ENCODE data around the gene SDF2L1.
A peak's percentile ranks its signal among the peaks of the same experiment; 100 is the strongest.
"Not testable (repeated sequence)": the region's sequence is repeated elsewhere in the genome, so short reads cannot be mapped to it uniquely, and the experiment has no call there.

SDF2L1 gene, protein sequence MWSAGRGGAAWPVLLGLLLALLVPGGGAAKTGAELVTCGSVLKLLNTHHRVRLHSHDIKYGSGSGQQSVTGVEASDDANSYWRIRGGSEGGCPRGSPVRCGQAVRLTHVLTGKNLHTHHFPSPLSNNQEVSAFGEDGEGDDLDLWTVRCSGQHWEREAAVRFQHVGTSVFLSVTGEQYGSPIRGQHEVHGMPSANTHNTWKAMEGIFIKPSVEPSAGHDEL

DNA sequence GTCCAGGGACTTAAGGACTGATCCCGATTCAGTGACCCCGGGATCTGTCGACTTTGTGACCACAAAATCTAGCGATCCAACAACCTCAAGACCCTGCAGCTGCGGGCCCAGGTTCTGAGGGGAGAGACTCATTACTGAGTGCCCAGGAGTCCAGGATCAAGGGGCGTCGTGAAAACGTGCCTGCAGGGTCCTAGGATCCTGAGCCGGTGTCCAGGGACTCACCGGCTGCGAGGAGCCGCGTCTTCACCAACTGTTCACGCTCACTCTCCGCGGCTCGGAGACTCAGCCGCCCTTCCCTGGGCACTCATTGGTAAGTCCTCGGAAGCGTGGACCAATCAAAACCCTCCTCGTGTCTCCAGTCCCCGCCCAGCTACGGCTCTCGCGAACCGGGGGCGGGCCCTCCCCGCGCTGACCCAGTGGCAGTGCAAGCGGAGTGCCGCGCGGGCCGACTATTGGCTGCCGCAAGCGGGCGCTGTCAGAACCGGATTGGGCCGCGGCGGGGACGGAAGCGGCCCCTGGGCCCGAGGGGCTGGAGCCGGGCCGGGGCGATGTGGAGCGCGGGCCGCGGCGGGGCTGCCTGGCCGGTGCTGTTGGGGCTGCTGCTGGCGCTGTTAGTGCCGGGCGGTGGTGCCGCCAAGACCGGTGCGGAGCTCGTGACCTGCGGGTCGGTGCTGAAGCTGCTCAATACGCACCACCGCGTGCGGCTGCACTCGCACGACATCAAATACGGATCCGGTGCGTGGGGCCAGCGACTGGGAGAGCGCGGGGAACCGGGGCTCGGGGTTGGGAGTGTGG is at the start of gene SDF2L1:
TSS of gene SDF2L1 (plus strand) at position 514 of the 795 bp plus-strand sequence. CDS start at position 549, 35 bp downstream.
- peak; percentile 97 for DNase-seq

DNA sequence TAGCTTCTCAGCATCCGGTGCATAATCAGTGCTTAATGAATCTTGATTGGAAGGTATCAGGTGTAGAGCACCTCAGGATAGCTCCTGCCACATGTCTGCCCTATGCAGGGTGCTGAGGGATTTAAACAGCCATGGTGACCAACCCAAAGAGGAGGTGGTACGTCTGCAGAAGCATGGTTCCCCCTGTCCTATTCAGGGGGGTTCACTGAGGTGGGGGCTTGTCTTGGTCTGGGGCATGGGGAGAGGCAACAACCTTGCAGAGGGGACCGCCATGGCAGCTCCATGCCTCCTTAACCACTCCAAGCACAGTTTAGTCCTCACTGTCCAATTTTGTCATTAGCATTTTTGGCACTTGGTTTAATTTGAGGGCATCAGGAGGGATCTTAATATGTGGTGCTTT is 49.7 kb upstream of the SDF2L1 start:
- DNase-seq = no peak

DNA sequence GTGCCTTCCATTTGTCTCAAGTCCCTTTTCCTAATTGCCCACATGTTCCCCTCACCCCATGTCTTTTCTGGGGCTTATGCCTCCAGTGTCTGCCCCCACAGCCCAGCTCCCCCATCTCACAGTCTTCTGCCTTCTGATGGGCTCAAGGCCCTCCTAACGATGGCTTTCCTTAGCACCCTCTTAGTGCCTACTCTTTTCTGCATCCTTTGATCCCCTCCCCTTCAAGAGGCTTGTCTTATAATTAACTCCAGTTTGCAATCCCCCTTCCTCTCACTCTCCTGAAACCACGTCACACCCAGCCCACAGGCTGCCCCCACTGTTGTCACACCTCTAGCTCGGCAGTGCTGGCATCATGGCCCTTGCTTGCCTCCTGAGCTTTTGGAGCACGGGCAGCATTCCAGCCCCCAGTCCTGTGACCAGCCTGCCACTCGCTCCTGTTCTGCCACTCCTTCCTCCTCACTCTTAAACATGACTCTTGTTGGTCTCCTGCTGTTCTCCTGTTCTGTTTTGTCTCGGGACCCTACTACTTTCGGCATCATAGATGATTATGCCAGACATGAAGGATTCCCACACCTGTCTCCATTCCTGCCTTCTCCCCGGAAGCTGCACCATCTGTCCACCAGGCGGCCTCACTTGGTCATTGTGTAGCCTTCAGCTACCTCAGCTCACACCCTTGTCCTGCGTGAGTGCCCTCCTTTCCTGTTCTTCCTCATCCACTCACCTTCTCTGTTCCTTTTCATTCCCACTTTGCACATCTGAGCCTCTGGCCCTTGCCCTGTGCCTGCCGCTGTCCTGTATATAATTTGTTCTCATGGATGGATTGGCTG is 48.5 kb upstream of the SDF2L1 start:
- DNase-seq = no peak

DNA sequence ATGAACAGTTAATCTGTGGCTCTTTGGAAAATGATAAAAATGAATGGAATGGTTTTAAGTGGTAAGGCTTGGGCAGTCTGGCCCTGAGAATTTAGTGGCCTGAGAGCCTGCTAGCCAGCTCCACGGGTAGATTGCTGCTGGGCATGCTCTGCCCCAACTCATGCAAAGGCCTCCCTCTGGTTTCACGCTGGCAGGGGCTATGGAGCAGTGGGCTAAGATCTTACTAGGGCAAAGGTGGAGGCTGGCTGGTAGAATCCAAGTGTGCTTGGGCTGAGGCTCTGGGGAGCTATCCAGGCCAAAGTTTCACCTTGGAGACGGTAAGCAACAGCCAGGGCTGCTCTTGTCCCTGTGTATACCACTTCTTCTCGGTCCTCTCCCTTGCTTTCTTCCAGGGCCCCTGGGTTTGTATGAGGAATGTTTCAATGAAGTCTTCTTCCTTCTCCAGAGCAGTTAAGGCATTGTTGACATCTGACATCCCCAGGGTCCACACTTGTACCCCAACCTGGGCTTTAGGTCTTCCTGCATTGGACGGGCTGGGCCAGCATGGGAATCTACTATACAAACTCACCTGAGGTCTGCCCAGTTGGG is 47.1 kb upstream of the SDF2L1 start:
- DNase-seq = no peak

DNA sequence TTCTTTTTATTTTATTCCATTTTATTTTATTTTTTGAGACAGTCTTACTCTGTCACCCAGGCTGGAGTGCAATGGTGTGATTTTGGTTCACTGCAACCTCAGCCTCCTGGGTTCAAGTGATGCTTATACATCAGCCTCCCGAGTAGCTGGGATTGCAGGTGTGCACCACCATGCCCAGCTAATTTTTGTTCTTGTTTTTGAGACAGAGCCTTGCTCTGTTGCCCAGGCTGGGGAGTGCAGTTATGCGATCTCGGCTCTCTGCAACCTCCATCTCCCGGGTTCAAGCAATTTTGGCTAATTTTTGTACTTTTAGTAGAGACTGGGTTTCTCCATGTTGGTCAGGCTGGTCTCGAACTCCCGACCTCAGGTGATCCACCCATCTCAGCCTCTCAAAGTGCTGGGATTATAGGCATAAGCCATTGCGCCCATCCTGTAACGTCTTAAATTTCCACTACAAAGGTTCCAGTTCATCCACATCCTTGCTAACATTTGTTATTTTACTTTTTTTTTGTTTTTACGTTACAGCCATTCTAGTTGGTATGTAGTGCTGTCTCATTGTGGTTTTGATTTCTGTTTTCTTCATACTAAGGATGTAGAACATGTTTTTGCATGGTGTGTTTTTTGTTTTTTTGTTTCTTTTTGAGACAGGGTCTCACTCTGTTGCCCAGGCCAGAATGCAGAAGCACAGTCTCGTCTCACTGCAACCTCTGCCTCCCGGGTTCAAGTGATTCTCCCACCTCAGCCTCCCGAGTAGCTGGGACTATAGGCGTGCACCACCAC is 45.6 kb upstream of the SDF2L1 start:
- DNase-seq = not testable (repeated sequence)

DNA sequence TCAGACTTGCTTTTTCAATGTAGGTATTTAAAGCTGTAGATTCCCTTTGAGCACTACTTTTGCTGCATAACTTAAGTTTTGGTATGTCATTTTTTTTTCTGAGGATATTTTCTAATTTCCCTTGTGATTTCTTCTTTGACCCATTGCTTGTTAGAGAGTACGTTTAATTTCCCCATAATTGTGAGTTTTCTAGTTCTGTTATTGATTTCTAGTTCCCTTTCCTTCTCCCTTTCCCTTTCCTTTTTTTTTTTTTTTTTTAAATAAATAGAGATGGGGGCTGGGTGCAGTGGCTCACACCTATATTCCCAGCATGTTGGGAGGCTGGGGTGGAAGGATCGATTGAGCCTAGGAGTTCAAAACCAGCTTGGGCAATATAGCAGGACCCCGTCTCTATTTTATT is 43.8 kb upstream of the SDF2L1 start:
- no peak for DNase-seq

DNA sequence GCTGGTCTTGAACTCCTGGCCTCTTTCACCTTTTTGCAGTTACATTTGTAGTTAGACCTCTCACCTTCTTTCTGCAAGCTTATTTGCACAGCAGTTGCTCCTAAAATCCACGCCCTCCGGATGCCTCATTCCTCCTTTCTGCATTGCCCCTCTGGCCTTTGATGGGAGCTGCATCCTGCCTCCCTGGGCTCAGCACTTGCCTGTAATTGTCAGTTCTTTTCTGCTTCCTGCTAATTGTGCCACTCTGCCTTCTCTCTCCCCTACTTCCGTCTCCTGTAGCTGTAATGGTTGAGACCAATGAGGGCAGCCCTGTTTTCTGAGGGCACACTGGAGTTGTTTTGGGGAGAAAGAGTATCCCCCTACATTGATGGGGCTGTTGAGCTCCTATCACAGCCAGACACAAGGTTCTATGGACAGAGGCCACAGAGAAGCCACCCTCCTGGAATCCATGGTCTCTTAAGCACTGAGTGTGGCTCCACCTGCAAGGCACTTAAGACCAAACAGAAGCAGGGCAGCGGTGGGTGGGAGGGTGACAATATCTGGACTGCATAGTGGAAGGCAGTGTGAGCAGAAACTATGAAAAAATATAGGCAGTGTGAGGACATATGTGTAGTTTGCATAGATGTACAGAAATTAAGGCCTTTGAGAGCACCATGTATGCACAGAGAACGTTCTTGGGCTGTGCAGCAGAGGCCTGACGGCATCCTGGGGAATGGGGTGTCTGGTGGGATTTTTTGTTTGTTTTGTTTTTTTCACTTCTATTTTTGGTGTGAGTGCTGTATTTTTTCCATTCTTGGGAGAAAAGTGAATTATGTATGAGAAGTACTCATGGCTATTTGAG is 42.8 kb upstream of the SDF2L1 start:
- no peak for DNase-seq

DNA sequence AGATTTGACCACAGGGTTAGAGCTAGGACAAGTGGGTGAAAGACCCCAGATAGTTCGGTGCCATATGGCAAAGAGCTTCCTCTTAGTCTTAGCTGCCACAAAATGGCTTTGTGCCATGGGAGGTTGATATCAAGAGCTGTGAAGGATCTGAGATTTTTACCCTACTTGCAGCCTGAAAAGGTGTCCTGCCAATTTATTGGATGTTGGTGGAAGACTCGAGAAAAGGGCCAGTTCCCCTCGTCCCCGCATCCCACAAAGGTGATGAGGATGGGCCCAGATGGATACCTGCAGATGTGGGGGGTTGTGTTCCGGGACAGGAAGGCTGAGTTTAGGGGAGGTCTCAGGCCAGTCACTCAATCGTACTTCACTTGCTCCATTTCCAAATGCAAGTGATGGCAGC is 39.5 kb upstream of the SDF2L1 start:
- no peak for DNase-seq

DNA sequence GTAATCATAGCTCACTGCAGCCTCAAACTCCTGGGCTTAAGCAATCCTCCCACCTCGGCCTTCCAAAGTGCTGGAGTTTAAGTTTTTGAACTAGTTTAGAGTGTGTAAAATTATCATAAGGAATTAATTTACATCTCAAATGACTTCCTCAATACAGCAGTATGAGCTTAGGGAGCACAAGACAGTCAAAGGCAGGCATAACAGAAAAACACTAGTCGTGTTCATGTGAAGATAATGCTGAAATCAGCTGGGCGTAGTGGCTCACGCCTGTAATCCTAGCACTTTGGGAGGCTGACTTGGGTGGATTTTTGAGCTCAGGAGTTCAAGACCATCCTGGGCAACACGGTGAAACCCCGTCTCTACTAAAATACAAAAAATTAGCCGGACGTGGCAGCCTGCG is 38.1 kb upstream of the SDF2L1 start:
- DNase-seq = no peak

DNA sequence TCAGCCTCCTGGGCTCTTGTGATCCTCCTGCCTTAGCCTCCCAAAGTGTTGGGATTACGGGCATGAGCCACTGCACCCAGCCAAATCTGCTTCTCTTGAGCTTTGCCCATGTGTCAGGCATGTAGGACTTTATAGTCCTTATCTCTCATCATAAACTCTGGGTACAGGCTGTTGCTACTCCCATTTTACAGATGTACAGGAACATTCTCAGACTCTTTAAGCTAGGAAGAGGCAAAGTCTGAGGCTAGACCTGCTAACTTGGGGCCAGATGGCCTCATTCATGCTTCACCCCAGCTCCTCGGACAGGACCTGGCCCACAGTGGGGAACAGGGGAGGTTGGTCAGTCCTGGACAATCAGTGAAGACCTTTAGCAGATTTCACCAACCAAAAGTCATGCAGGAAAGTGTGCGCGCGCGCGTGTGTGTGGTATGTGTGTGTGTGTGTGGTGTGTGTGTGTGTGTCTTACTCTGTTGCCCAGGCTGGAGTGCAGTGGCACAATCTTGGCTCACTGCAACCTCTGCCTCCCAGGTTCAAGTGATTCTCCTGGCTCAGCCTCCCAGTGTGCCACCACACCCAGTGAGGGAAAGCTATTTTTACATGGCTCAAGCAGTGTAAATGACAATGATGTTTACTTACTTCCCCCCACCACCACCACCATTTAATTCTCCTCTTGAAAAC is 36.1 kb upstream of the SDF2L1 start:
- no peak for DNase-seq

DNA sequence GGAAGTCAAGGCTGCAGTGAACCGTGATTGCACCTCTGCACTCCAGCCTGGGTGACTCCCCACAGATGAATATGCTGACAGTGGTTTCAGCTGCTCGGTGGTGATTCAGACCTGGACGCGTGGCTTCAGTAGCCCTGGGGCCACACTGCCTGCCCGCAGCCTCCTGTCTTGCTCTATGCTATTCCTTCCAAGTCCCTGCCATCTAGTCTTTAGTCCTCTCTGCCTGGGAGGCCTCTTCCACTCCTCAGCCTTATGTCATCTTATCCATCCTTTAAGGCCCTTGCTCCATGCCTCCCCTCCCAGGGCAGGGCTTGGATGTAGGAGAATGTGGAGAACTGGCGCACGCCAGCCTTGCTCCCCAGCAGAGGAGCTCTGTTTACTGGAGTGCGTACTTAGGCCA is 35.3 kb upstream of the SDF2L1 start:
- DNase-seq = no peak

DNA sequence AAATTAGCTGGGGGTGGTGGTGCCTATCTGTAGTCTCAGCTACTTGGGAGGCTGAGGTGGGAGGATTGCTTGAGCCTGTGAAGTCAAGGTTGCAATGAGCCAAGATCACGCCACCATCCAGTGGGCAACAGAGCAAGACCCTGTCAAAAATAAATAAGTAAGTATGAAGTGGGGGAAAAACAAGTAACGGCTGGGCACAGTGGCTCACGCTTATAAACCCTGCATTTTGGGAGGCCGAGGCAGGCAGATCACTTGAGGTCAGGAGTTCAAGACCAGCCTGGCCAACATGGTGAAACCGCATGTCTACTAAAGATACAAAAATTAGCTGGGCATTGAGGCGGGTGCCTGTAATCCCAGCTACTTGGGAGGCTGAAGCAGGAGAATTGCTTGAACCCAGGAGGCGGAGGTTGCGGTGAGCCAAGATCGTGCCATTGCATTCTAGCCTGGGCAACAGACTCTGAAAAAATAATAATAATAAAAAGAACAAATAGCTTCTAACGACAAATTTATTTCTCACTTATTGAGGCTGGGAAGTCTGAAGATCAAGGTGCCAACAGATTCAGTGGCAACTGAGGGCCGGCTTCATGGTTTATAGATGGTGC is 32.4 kb upstream of the SDF2L1 start:
- DNase-seq = not testable (repeated sequence)

DNA sequence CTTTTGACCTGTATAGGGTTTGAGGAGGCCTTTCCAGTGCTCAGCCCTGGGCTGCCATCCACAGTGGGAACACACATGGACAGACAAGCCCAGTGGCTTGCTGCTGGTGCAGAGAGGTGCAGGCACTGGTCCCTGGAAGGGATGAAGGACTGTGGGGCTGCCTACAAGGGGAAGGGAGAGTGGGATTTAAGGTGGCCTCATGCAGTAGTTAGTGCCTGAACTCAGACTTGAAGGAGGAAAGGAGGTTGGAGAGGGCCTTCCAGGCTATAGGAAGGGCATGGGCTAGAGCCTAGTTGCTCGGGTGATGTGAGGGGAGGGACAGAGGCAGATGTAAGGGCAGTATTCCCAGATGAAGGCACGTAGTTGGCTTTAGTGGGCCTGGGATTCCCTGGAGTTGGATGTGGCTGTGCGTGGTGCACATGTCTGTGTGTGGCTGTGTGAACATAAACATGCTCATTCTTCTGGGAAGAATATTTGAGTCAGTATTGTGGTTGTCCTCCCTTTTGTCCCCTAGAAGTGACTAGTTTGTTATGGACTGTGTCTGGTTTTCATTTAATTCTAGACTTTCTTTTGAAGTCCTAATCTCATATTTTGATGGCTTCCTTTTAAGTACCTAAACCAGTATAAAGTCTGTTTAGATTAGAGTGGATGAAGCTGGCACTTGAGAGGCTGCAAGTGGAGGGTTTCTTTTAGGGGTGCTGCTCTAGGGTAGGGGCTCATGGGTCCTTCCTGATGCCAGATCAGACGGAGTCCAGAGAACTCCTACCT is 30.7 kb upstream of the SDF2L1 start:
- DNase-seq = no peak

DNA sequence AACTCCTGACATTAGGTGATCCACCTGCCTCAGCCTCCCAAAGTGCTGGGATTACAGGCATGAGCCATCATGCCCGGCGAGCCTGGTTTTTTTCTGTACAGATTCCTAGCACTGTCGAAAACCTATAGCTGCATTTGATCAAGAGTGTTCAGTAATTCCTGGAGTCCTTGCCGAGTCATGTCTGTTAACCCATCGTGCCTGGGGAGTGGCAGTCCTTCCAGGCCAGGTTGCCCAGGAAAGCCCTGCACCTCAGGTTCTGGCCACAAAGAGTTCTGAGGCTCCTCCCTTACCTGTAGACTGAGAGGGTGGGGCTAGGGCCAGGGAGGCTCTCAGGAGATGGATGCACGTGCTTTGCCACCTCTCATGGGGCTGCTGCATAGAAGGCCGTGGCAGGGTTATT is 29.2 kb upstream of the SDF2L1 start:
- DNase-seq = no peak

DNA sequence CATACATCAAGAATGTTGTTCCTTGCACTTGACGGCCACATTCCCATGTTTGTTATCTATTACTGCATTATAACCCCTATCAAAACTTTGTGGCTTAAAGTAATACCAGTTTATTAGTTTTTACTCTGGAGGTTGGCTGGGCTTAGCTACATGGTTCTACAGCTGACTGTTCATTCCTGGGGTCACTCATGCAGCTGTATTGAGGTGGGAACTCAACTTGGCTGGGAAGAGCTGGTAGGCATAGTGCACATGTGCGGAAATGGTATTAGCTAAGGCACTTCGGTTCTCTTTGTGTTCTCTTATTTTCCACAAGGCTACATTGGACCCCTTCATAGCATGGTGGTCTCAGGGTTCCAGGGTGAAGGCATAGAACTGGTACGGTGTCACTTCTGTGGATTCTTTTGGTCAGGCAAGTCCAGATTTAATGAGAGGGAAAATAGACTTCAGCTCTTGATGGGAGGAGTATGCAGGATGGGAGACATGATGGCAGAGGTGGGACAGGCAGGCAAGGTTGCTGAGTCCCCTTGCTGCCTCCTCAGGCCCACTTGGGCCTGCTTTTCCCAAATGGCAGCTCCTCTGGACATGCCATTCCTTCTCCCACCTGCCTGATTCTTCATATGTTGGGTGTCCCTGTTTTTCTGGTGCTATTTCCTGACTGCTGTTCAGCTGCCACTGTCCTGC is 28.4 kb upstream of the SDF2L1 start:
- DNase-seq = no peak

DNA sequence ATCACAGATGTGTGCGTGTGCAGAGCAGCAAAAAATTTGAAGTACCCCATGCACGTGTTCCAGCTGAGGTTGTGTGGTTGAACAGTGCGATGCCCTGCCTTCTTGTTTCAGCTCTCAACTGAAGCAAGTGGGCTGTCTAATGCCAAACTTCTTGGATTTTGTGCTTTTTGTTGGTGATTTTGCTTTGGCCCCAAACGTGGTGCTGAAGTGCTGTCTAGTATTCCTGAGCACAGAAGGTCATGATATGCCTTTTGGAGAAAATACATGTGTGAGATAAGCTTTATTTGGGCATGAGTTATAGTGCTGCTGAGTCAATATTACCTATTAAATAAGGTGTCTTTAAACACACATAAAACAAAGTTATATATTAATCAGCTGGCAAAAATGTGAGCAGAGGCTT is 26.4 kb upstream of the SDF2L1 start:
- no peak for DNase-seq

DNA sequence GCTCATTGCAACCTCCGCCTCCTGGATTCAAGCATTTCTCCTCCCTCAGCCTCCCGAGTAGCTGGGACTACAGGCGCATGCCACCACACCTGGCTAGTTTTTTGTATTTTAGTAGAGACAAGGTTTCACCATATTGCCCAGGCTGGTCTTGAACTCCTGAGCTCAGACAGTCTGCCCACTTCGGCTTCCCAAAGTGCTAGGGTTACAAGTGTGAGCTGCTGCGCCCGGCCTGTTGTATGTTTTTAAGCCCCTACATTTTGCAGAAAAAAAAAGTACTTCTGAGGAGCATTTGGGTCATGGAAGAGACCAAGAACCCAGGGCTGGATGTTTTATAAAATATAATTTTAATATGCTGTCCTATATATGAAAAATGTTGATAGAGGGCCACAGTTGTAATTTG is 24.8 kb upstream of the SDF2L1 start:
- DNase-seq = not testable (repeated sequence)

DNA sequence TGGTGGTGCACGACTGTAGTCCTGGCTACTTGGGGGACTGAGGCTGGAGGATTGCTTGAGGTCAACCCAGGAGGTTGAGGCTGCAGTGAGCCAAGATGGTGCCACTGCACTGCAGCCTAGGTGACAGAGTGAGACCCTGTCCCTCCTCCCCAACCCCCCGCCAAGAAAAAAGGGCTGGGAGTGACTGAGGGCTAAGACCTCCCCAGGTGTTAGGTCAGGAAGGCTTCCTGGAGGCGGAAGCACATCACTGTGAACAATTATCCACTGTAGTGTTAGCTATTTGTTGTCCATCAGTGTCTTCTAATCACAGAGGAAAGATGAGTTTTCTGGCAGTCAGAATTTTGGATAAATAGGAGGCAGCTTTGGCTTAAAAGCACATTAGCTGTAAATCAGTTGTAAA is 21.1 kb upstream of the SDF2L1 start:
- DNase-seq = no peak
